Ishikawa (cell line): ENCODE data around the gene ACY1.

Experiments
- CREB1 ChIP-seq: IDR thresholded peaks from 2 replicates; pipeline ENCODE4 v1.6.1; 2012; ENCODE audit warnings: low read depth
- EGR1 ChIP-seq: IDR thresholded peaks from 2 replicates; pipeline ENCODE4 v1.6.1; 2012
- EP300 ChIP-seq: IDR thresholded peaks from 2 replicates; pipeline ENCODE4 v1.6.1; 2012; ENCODE audit warnings: borderline replicate concordance
- MAX ChIP-seq: IDR thresholded peaks from 2 replicates; pipeline ENCODE4 v1.6.1; 2012
- REST ChIP-seq: IDR thresholded peaks from 2 replicates; pipeline ENCODE4 v1.6.1; 2012; ENCODE audit warnings: low read depth, mild to moderate bottlenecking

GRCh38 chr3:51964521-51964920 is 18.8 kb upstream of the ACY1 start:
- TF ChIP-seq CREB1 (no peak), REST (no peak), MAX (no peak), EP300 (no peak), EGR1 (no peak)
